GM12875 (cell line): Measurements from ENCODE around the gene LIPG.

Experiments used
- H3K4me3 ChIP-seq: one replicate; pipeline ENCODE4 v1.5.1; 2011; ENCODE audit warnings: low read depth, low read length, control low read depth
- CTCF ChIP-seq: IDR thresholded peaks from 2 replicates; pipeline ENCODE4 v1.5.1; 2011; ENCODE audit warnings: low read depth, mild to moderate bottlenecking, control low read depth, inconsistent platforms, low read length, moderate library complexity, borderline replicate concordance; ENCODE audit not compliant: insufficient read depth

LIPG gene

GRCh38 chr18:49529596-49529995 lies 32.3 kb upstream of the LIPG start:
- H3K4me3 ChIP-seq = no peak overlapping the region
- no peak for TF ChIP-seq CTCF

- H3K4me3 ChIP-seq = no peak overlapping the region
- TF ChIP-seq CTCF = no peak
Observed at GRCh38 chr18:49531678-49532153, 30.1 kb upstream of the LIPG start.

- no peak for TF ChIP-seq CTCF
- no peak overlapping the region for H3K4me3 ChIP-seq
Observed at GRCh38 chr18:49534846-49535601, 26.8 kb upstream of the LIPG start.

GRCh38 chr18:49537232-49537896 lies 24.5 kb upstream of the LIPG start:
- no peak overlapping the region for H3K4me3 ChIP-seq
- no peak for TF ChIP-seq CTCF

- TF ChIP-seq CTCF = no peak
- no peak overlapping the region for H3K4me3 ChIP-seq
Observed at GRCh38 chr18:49544362-49544761, 17.5 kb upstream of the LIPG start.

- no peak for TF ChIP-seq CTCF
- H3K4me3 ChIP-seq = no peak overlapping the region
Observed at GRCh38 chr18:49546278-49546677, 15.6 kb upstream of the LIPG start.
